ENCODE results near the gene EXOC4. TPM values are rescaled to one million over a fixed set of nuclear protein-coding genes. Genes with fewer than 3 reads are reported as not detected.

Gene EXOC4
- total and polyA plus RNA-seq, 9 donors = 26.8 to 80.5 (median 70.7) TPM

DNA sequence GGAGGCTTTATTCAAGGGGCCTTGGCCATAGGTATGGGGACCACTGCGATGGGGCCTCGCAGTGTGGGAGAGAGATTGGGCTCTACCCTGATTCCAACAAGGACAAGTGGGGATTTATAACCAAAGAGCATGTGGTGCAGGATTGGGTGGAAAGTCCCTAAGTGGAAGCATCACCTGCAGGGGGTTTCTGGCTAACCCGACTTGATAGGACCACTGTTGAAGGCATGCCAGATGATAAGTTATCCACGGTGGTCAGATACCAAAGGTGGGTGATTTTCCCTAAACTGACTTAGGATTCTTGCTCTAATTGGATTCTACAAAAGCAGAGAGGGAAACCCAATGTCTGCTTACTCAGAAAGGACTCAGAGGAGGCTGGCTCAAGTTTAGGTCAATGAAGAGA is 444.7 kb downstream of the EXOC4 start:
- WGBS, 3 donors = 62 to 85% (median 74%) methylated on average over 4 of the region's 4 CpGs
- Histone ChIP-seq H3K27me3 (no peaks in the 10 kb centered on the region), H3K4me1 (ENCODE audit: insufficient read depth) (peaks cover 2% of the 10 kb centered on the region), H3K27ac (no peak overlapping the region), H3K4me3 (no peak overlapping the region), H3K36me3 (no peaks in the 10 kb centered on the region), H3K9me3 (no peaks in the 10 kb centered on the region)
- no peak for DNase-seq
- intact Hi-C loops (cut with DNase I) = no loop called here
- no peak for TF ChIP-seq POLR2A (IDR thresholded peaks at IDR 0.05)
- TF ChIP-seq EP300 (IDR thresholded peaks at IDR 0.05) = no peak

- Histone ChIP-seq H3K36me3 (no peaks in the 10 kb centered on the region), H3K4me1 (ENCODE audit: insufficient read depth) (peaks cover 2% of the 10 kb centered on the region), H3K4me3 (no peak overlapping the region), H3K9me3 (no peaks in the 10 kb centered on the region), H3K27ac (no peak overlapping the region), H3K27me3 (no peaks in the 10 kb centered on the region)
- TF ChIP-seq CTCF (IDR thresholded peaks at IDR 0.05) (no peak), EP300 (IDR thresholded peaks at IDR 0.05) (no peak), POLR2A (IDR thresholded peaks at IDR 0.05) (no peak)
- intact Hi-C loops (cut with DNase I) = no loop called here
- no peak for DNase-seq
- WGBS, 3 donors = 36 to 66% (median 53%) methylated on average over 6 of the region's 6 CpGs
These were observed 445.2 kb downstream of the EXOC4 start for GRCh38 chr7:133698127-133698526.

- TF ChIP-seq EP300 (IDR thresholded peaks at IDR 0.05) (no peak), POLR2A (IDR thresholded peaks at IDR 0.05) (no peak), CTCF (IDR thresholded peaks at IDR 0.05) (no peak)
- no peaks in the 10 kb centered on the region for H3K9me3 ChIP-seq
- H3K36me3 ChIP-seq = no peaks in the 10 kb centered on the region
- H3K27me3 ChIP-seq = no peaks in the 10 kb centered on the region
- DNase-seq = no peak
- no peak overlapping the region for H3K27ac ChIP-seq
- WGBS, 3 donors = 86 to 89% (median 88%) methylated on average over 4 of the region's 4 CpGs
- intact Hi-C loops (cut with DNase I) = no loop called here
- peaks cover 2% of the 10 kb centered on the region for H3K4me1 ChIP-seq (ENCODE audit: insufficient read depth)
- no peak overlapping the region for H3K4me3 ChIP-seq
These were observed 446.5 kb downstream of the EXOC4 start for GRCh38 chr7:133699386-133699785.

DNA sequence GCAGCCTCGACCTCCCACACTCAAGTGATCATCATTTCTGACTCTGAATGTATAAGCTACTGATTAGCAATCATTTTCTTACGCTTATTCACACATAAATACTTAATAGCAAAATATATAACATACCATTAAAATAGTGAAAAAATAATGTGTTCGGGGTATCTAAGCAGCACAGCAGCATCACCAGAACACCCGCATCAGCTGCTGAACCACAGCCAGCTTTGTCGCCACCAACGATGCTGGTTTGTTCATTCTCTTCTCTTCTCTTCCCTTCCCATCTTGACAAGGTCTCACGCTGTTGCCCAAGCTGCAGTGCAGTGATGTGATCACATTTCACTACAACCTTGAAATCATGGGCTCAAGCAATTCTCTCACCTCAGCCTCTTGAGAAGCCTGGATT is 449.2 kb downstream of the EXOC4 start:
- Histone ChIP-seq H3K4me3 (no peak overlapping the region), H3K27me3 (no peaks in the 10 kb centered on the region), H3K36me3 (no peaks in the 10 kb centered on the region), H3K9me3 (no peaks in the 10 kb centered on the region), H3K27ac (no peak overlapping the region), H3K4me1 (ENCODE audit: insufficient read depth) (peaks cover 2% of the 10 kb centered on the region)
- WGBS, 3 donors = 76 to 77% (median 76%) methylated on average over 7 of the region's 7 CpGs
- intact Hi-C loops (cut with DNase I) = no loop called here
- DNase-seq = no peak
- TF ChIP-seq CTCF (IDR thresholded peaks at IDR 0.05) (no peak), EP300 (IDR thresholded peaks at IDR 0.05) (no peak), POLR2A (IDR thresholded peaks at IDR 0.05) (no peak)

- Histone ChIP-seq H3K36me3 (no peaks in the 10 kb centered on the region), H3K4me1 (ENCODE audit: insufficient read depth) (peaks cover 2% of the 10 kb centered on the region), H3K9me3 (no peaks in the 10 kb centered on the region), H3K4me3 (no peak overlapping the region), H3K27me3 (no peaks in the 10 kb centered on the region), H3K27ac (no peak overlapping the region)
- TF ChIP-seq CTCF (IDR thresholded peaks at IDR 0.05) (no peak), EP300 (IDR thresholded peaks at IDR 0.05) (no peak), POLR2A (IDR thresholded peaks at IDR 0.05) (no peak)
- no peak for DNase-seq
- WGBS, 3 donors = 46 to 94% (median 72%) methylated on average over 2 of the region's 2 CpGs
- intact Hi-C loops (cut with DNase I) = no loop called here
These were observed 450.1 kb downstream of the EXOC4 start for GRCh38 chr7:133702960-133703359.

Measured in ovary (tissue), 9 donors.